Activated T-cell treated with anti-CD3 and anti-CD28 coated beads for 24 hours (primary cell): ENCODE measurements around the gene PPP4R3A.
A peak's percentile ranks its signal among the peaks of the same experiment; 100 is the strongest.
"Not testable (repeated sequence)": the region's sequence is repeated elsewhere in the genome, so short reads cannot be mapped to it uniquely, and the experiment has no call there.

Experiments used
- DNase-seq: peaks from one replicate; pipeline ENCODE4 v3.0.0-alpha.2; 2020; ENCODE audit warnings: low read depth

Gene PPP4R3A

DNA sequence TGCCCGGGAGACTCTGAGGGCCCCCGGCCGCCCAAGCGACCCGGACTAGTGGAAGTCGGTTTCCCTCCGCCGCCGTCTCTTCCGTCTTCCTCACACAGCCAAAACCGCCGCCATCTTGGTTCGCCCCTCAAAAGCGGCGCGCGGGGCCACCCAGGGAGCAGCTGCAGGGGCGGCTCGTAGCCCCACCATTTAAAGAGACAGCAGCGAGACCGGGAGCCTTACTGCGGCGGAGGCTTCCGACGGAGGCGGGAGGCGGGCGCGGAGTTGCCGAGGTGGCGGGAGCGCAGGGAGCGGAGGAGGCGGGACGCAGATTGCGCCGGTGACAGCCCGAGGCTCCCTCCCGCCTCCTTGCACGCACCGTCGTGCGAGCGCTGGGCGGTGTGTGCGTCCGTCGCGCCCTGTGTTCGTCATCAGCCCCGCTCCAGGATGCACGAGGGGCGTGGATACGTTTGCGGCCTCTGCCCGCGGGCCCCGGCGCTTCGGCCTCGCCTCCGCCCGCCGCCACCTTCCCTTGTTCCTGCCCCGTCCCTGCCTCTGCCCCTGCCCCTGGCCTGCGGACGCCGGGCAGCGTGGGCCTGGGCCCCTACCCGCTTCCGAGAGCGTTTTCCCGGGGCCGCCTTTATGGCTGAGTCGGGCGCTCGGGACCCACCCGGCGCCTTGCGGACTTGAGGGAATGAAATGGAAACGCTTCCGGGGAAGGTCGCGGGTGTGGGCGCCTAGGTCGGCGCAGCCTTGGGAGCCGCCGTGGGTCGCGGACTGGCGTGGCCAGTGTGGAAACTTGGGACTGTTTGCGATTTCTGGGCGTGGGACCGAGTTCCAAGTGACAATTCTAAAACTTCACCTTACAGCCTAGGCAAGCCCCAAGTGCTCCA lies at the start of gene PPP4R3A:
Gene PPP4R3A, minus strand, starts transcription at position 140 of the 872 bp plus-strand sequence. CDS start 663 bp downstream, outside the sequence.
- peak; percentile 95 for DNase-seq

GRCh38 chr14:91555531-91555930 lies 45.4 kb upstream of the PPP4R3A start:
- no peak for DNase-seq

DNA sequence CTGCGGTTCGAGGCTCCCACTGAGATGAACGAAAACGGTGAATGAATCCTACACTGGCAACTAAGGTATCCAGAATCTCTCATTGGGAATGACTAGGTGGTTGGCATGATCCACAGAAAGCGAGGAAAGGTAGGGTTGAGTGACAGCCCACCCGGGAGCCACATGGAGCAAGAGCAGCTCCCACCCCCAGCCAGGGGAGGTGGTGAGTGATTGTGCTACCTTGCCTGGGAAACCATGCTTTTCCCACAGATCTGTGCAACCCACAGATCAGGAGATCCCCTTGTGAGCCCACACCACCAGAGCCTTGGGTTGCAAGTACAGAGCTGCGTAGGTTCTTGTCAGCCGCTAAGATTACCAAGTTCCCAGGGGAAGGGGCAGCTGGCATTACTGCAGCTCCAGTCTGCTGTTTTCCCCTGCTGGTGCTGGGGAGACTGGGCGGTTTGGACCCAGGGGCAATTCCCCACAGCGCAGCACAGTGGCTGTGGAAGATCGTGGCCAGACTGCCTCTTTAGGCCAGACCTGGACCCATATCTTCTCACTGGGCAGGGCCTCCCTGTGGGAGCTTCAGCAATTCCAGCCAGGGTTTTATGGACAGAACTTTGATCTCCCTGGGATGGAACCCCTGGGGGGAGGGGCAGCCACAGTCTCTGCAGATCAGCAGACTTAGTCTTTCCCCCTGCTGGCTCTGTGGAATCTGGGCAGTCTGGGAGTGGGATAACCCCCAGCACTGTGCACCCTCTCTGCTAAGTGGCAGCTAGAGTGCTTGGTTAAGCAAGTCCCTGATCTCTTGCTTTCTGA lies 44.6 kb upstream of the PPP4R3A start:
- no peak for DNase-seq

- no peak for DNase-seq
Observed at GRCh38 chr14:91548108-91548507, 38.0 kb upstream of the PPP4R3A start.

- DNase-seq = no peak
Observed at GRCh38 chr14:91545946-91546716, 36.0 kb upstream of the PPP4R3A start.

DNA sequence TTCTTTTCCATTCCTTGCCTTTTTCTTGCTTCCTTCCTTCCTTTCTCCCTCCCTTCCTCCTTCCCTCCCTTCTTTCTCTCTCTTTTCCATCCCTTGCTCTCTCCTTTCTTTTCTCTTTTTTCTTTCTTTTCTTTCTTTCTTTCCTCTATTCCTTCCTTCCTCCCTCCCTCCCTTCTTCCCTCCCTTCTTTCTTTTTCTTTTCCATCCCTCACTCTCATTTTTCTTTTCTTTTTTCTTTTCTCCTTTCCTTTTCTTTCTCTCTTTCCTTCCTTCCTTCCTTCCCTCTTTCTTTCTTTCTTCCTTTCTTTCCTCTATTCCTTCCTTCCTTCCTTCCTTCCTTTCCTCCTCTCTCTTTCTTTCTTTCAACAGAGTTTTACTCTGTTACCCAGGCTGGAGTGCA lies 35.1 kb upstream of the PPP4R3A start:
- DNase-seq = no peak

GRCh38 chr14:91536327-91536726 lies 26.2 kb upstream of the PPP4R3A start:
- no peak for DNase-seq

DNA sequence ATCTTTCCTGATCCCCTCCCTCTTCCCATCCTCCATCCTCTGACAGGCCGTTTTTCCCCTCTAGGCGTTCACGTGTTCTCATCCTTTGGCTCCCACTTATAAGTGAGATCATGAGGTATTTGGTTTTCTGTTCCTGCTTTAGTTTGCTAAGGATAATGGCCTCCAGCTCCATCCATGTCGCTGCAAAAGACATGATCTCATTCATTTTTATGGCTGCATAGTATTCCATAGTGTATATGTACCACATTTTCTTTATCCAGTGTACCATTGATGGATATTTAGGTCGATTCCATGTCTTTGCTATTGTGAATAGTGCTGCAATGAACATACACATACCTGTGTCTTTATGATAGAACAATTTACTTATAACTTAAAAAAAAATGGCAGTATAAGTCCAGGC lies 23.9 kb upstream of the PPP4R3A start:
- DNase-seq = not testable (repeated sequence)

GRCh38 chr14:91533623-91534022 lies 23.5 kb upstream of the PPP4R3A start:
- no peak for DNase-seq

GRCh38 chr14:91523972-91524371 lies 13.9 kb upstream of the PPP4R3A start:
- no peak for DNase-seq

- DNase-seq = no peak
Observed at GRCh38 chr14:91521061-91521640, 11.0 kb upstream of the PPP4R3A start.

DNA sequence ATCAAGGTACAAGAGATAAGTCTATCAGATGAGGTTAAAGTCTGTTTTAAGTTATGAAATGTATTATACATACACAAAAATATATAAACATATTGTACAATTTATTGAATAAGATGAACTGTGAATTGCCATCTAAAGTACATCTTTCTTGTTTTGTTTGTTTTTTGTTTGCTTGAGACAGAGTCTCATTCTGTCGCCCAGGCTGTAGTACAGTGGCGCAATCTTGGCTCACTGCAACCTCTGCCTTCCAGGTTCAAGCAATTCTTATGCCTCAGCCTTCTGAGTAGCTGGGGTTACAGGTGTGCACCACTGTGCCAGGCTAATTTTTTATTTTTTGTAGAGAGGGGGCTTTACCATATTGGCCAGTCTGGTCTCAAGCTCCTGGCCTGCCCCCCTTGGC lies 10.0 kb upstream of the PPP4R3A start:
- DNase-seq = no peak

- DNase-seq = no peak
Observed at GRCh38 chr14:91519239-91520036, 9.3 kb upstream of the PPP4R3A start.

- DNase-seq = no peak
Observed at GRCh38 chr14:91516663-91517388, 6.7 kb upstream of the PPP4R3A start.

GRCh38 chr14:91515979-91516378 lies 5.9 kb upstream of the PPP4R3A start:
- no peak for DNase-seq

DNA sequence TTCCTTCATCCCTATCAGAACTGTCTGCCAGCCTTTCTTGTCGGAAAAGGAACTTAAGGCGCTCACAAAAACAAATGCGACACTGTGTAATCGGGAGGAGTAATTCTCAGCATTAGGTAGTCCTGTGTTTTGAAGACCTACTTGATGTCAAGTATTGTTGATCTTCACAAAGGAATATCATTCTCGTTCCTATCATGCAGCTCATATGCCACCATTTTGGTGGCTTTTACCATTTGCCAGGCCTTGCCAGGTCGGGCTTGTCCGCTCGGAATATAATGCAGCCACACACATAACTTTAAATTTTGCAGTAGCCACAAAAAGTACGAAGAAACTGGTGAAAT lies 903 bp upstream of the PPP4R3A start:
- no peak for DNase-seq

DNA sequence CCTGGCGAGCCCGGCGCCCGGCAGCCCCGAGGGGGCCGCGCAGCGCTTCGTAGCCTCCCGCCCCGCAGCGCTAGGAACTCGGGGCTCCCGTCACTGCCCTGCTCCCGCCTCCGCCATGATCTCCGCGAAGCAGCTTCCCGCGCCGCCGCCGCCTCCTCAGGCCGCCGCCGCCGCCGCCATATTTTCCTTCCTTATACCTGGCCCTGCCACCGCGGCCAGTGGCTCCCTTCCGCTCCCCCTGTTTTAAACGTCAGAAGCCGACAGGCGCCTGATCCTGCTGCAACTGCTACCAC lies 286 bp downstream of the PPP4R3A start:
- DNase-seq = no peak

- DNase-seq = peak; percentile 31
Observed at GRCh38 chr14:91509083-91509877, 830 bp downstream of the PPP4R3A start.

GRCh38 chr14:91508105-91508504 lies 2.0 kb downstream of the PPP4R3A start:
- DNase-seq = no peak

DNA sequence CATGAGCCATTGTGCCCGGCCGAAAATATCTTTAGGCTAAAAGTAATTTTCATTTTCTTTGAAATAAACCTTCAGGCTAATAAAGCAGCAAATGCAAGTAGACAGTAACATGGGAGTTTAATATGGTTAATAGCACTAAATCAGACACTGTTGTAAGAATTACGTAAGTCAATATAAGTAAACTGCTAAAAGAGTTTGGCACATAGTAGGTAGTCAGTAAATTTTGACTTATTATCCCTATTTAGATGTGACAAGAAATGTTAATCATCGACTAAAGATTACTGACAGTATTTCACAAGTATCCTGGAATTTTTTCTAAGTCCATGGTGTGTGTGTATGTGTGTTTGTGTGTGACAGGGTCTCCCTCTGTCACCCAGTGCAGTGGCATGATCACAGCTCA lies 3.9 kb downstream of the PPP4R3A start:
- no peak for DNase-seq
